HepG2 (cell line): Measurements from ENCODE around the gene PPIB. TPM values are rescaled to one million over a fixed set of nuclear protein-coding genes. Genes with fewer than 3 reads are reported as not detected.

Source experiments
- ARID5B ChIP-seq: IDR thresholded peaks from 2 replicates; pipeline ENCODE4 v1.4.0; 2020; ENCODE audit warnings: mild to moderate bottlenecking, missing genetic modification reagents
- GATAD2A ChIP-seq: IDR thresholded peaks from 2 replicates; pipeline ENCODE4 v1.6.1; 2016
- KLF13 ChIP-seq: sonication (generic); formaldehyde crosslinking; IDR thresholded peaks from 2 replicates; pipeline ENCODE4 v1.4.0; 2020; ENCODE audit warnings: mild to moderate bottlenecking, missing genetic modification reagents
- TEAD3 ChIP-seq: optimal IDR thresholded peaks from 2 replicates; pipeline ENCODE3; 2016; ENCODE audit warnings: borderline replicate concordance
- ZNF7 ChIP-seq: IDR thresholded peaks from 2 replicates; pipeline ENCODE4 v1.6.1; 2016; ENCODE audit warnings: missing biosample characterization, missing genetic modification reagents
- ZNF777 ChIP-seq: sonication (generic); formaldehyde crosslinking; IDR thresholded peaks from 2 replicates; pipeline ENCODE4 v1.4.0; 2020; ENCODE audit warnings: missing genetic modification reagents
- polyA plus RNA-seq, 8 experiments: library from polyadenylated mRNA; depleted of rRNA in 3 of 8; stranded (reverse) in 7 of 8; unstranded in 1 of 8; fragments of >200 nt; fragmentation: Illumina TruSeq in 4 of 8; extraction: Trizol in 4 of 8; gene quantifications; 2 replicates each; pipeline versions ENCODE4 v1.2.1 to v1.2.3, GENCODE V29; 2011 to 2016; ENCODE audit warnings: low read depth in 4 of 8, missing spikeins in 1 of 8, mixed read lengths in 1 of 8; ENCODE audit not compliant: insufficient read depth in 1 of 8
- total RNA-seq, 5 experiments: library from RNA; depleted of rRNA; stranded (reverse); fragments of >200 nt; fragmentation: Illumina TruSeq; extraction: Trizol; gene quantifications; 2 replicates each; pipeline ENCODE4 v1.2.3, GENCODE V29; 2016; ENCODE audit warnings: low read depth in 1 of 5
- TF ChIP-seq, protein P1 (sequence below): sonication (generic); formaldehyde crosslinking; IDR thresholded peaks from 2 replicates; pipeline ENCODE4 v1.5.1; 2020; ENCODE audit warnings: mild to moderate bottlenecking, missing genetic modification reagents, borderline replicate concordance
- TF ChIP-seq, protein P2 (sequence below): sonication (generic); formaldehyde crosslinking; IDR thresholded peaks from 2 replicates; pipeline ENCODE4 v1.4.0; 2020; ENCODE audit warnings: missing genetic modification reagents
- TF ChIP-seq, protein P3 (sequence below): sonication (generic); formaldehyde crosslinking; IDR thresholded peaks from 2 replicates; pipeline ENCODE4 v1.4.0; 2020; ENCODE audit warnings: missing genetic modification reagents, borderline replicate concordance
- TF ChIP-seq, protein P4 (sequence below): sonication (generic); formaldehyde crosslinking; IDR thresholded peaks from 2 replicates; pipeline ENCODE4 v1.5.0; 2020; ENCODE audit warnings: missing genetic modification reagents
- TF ChIP-seq, protein P5 (sequence below): sonication (generic); formaldehyde crosslinking; IDR thresholded peaks from 2 replicates; pipeline ENCODE4 v1.5.1; 2020; ENCODE audit warnings: mild to moderate bottlenecking, missing genetic modification reagents, borderline replicate concordance

Gene PPIB
- total and polyA plus RNA-seq, 2 of the 13 experiments (the other 11 are each of a cell fraction or from before 2014, with no cell fraction given) = 780 to 882 TPM

- TF ChIP-seq ARID5B (CRISPR knock-in tag) (peak; percentile 38; the same call in 1 of the 2 replicates), KLF13 (CRISPR knock-in tag) (no peak), ZNF777 (CRISPR knock-in tag) (no peak), GATAD2A (0 out of 2 replicates have a peak, but pooled peaks have one; percentile 9), TEAD3 (CRISPR knock-in tag) (peak; percentile 38), ZNF7 (CRISPR knock-in tag) (no peak)
- TF ChIP-seq, protein P1, sequence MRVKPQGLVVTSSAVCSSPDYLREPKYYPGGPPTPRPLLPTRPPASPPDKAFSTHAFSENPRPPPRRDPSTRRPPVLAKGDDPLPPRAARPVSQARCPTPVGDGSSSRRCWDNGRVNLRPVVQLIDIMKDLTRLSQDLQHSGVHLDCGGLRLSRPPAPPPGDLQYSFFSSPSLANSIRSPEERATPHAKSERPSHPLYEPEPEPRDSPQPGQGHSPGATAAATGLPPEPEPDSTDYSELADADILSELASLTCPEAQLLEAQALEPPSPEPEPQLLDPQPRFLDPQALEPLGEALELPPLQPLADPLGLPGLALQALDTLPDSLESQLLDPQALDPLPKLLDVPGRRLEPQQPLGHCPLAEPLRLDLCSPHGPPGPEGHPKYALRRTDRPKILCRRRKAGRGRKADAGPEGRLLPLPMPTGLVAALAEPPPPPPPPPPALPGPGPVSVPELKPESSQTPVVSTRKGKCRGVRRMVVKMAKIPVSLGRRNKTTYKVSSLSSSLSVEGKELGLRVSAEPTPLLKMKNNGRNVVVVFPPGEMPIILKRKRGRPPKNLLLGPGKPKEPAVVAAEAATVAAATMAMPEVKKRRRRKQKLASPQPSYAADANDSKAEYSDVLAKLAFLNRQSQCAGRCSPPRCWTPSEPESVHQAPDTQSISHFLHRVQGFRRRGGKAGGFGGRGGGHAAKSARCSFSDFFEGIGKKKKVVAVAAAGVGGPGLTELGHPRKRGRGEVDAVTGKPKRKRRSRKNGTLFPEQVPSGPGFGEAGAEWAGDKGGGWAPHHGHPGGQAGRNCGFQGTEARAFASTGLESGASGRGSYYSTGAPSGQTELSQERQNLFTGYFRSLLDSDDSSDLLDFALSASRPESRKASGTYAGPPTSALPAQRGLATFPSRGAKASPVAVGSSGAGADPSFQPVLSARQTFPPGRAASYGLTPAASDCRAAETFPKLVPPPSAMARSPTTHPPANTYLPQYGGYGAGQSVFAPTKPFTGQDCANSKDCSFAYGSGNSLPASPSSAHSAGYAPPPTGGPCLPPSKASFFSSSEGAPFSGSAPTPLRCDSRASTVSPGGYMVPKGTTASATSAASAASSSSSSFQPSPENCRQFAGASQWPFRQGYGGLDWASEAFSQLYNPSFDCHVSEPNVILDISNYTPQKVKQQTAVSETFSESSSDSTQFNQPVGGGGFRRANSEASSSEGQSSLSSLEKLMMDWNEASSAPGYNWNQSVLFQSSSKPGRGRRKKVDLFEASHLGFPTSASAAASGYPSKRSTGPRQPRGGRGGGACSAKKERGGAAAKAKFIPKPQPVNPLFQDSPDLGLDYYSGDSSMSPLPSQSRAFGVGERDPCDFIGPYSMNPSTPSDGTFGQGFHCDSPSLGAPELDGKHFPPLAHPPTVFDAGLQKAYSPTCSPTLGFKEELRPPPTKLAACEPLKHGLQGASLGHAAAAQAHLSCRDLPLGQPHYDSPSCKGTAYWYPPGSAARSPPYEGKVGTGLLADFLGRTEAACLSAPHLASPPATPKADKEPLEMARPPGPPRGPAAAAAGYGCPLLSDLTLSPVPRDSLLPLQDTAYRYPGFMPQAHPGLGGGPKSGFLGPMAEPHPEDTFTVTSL = peak; percentile 54; the same call in 1 of the 2 replicates
- TF ChIP-seq, protein P2, sequence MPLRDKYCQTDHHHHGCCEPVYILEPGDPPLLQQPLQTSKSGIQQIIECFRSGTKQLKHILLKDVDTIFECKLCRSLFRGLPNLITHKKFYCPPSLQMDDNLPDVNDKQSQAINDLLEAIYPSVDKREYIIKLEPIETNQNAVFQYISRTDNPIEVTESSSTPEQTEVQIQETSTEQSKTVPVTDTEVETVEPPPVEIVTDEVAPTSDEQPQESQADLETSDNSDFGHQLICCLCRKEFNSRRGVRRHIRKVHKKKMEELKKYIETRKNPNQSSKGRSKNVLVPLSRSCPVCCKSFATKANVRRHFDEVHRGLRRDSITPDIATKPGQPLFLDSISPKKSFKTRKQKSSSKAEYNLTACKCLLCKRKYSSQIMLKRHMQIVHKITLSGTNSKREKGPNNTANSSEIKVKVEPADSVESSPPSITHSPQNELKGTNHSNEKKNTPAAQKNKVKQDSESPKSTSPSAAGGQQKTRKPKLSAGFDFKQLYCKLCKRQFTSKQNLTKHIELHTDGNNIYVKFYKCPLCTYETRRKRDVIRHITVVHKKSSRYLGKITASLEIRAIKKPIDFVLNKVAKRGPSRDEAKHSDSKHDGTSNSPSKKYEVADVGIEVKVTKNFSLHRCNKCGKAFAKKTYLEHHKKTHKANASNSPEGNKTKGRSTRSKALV (CRISPR knock-in tag) = 0 out of 2 replicates have a peak, but pooled peaks have one; percentile 20
- TF ChIP-seq, protein P3, sequence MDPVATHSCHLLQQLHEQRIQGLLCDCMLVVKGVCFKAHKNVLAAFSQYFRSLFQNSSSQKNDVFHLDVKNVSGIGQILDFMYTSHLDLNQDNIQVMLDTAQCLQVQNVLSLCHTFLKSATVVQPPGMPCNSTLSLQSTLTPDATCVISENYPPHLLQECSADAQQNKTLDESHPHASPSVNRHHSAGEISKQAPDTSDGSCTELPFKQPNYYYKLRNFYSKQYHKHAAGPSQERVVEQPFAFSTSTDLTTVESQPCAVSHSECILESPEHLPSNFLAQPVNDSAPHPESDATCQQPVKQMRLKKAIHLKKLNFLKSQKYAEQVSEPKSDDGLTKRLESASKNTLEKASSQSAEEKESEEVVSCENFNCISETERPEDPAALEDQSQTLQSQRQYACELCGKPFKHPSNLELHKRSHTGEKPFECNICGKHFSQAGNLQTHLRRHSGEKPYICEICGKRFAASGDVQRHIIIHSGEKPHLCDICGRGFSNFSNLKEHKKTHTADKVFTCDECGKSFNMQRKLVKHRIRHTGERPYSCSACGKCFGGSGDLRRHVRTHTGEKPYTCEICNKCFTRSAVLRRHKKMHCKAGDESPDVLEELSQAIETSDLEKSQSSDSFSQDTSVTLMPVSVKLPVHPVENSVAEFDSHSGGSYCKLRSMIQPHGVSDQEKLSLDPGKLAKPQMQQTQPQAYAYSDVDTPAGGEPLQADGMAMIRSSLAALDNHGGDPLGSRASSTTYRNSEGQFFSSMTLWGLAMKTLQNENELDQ (CRISPR knock-in tag) = no peak
- TF ChIP-seq, protein P4, sequence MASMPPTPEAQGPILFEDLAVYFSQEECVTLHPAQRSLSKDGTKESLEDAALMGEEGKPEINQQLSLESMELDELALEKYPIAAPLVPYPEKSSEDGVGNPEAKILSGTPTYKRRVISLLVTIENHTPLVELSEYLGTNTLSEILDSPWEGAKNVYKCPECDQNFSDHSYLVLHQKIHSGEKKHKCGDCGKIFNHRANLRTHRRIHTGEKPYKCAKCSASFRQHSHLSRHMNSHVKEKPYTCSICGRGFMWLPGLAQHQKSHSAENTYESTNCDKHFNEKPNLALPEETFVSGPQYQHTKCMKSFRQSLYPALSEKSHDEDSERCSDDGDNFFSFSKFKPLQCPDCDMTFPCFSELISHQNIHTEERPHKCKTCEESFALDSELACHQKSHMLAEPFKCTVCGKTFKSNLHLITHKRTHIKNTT (CRISPR knock-in tag) = no peak
- TF ChIP-seq, protein P5, sequence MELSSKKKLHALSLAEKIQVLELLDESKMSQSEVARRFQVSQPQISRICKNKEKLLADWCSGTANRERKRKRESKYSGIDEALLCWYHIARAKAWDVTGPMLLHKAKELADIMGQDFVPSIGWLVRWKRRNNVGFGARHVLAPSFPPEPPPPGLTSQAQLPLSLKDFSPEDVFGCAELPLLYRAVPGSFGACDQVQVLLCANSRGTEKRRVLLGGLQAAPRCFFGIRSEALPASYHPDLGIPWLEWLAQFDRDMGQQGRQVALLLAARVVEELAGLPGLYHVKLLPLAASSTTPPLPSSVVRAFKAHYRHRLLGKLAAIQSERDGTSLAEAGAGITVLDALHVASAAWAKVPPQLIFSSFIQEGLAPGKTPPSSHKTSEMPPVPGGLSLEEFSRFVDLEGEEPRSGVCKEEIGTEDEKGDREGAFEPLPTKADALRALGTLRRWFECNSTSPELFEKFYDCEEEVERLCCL (CRISPR knock-in tag) = peak; percentile 32; the same call in 1 of the 2 replicates
These were observed 989 bp upstream of the PPIB start (continued) for GRCh38 chr15:64163659-64164362.
